ENCODE measurements around the gene GAB4.
"Not testable (repeated sequence)": the region's sequence is repeated elsewhere in the genome, so short reads cannot be mapped to it uniquely, and the experiment has no call there.

GAB4 gene

GRCh38 chr22:16962501-16962900, 45.5 kb downstream of the GAB4 start:
- no peak for DNase-seq
- in situ Hi-C loops (cut with MboI; ENCODE audit: low pct_unique_long_range_greater_than_20kb, low sequenced_read_pairs), result loop anchor here (10.0 to 25.0 kb wide), 3 partner anchors 82 to 475 kb away; no protein-coding TSS in a partner anchor

GRCh38 chr22:16961477-16962186, 46.4 kb downstream of the GAB4 start:
- in situ Hi-C loops (cut with MboI; ENCODE audit: low pct_unique_long_range_greater_than_20kb, low sequenced_read_pairs), result loop anchor here (10.0 to 25.0 kb wide), 3 partner anchors 83 to 476 kb away; no protein-coding TSS in a partner anchor
- no peak for DNase-seq

- no peak for DNase-seq
- in situ Hi-C loops (cut with MboI; ENCODE audit: low pct_unique_long_range_greater_than_20kb, low sequenced_read_pairs), result loop anchor here (10.0 to 25.0 kb wide), 3 partner anchors 84 to 476 kb away; no protein-coding TSS in a partner anchor
These were observed 47.2 kb downstream of the GAB4 start for GRCh38 chr22:16960884-16961249.

GRCh38 chr22:16960220-16960883, 47.7 kb downstream of the GAB4 start:
- no peak for DNase-seq
- in situ Hi-C loops (cut with MboI; ENCODE audit: low pct_unique_long_range_greater_than_20kb, low sequenced_read_pairs), result loop anchor here (10.0 to 25.0 kb wide), 3 partner anchors 84 to 477 kb away; no protein-coding TSS in a partner anchor

GRCh38 chr22:16959345-16959930, 48.6 kb downstream of the GAB4 start:
- in situ Hi-C loops (cut with MboI; ENCODE audit: low pct_unique_long_range_greater_than_20kb, low sequenced_read_pairs), result loop anchor here (25.0 kb wide), 2 partner anchors 328 to 478 kb away; no protein-coding TSS in a partner anchor
- DNase-seq, result no peak

- in situ Hi-C loops (cut with MboI; ENCODE audit: low pct_unique_long_range_greater_than_20kb, low sequenced_read_pairs), result loop anchor here (25.0 kb wide), 2 partner anchors 329 to 479 kb away; no protein-coding TSS in a partner anchor
These were observed 49.5 kb downstream of the GAB4 start for GRCh38 chr22:16958475-16958874.

GRCh38 chr22:16957781-16958180, 50.2 kb downstream of the GAB4 start:
- no peak for DNase-seq
- in situ Hi-C loops (cut with MboI; ENCODE audit: low pct_unique_long_range_greater_than_20kb, low sequenced_read_pairs), result loop anchor here (25.0 kb wide), 2 partner anchors 330 to 480 kb away; no protein-coding TSS in a partner anchor

More at GRCh38 chr22:16958475-16958874, 49.5 kb downstream of the GAB4 start:
- no peak for DNase-seq

GRCh38 chr22:16956290-16956689, 51.7 kb downstream of the GAB4 start:
- DNase-seq, result no peak
- in situ Hi-C loops (cut with MboI; ENCODE audit: low pct_unique_long_range_greater_than_20kb, low sequenced_read_pairs), result loop anchor here (25.0 kb wide), 2 partner anchors 331 to 481 kb away; no protein-coding TSS in a partner anchor

- in situ Hi-C loops (cut with MboI; ENCODE audit: low pct_unique_long_range_greater_than_20kb, low sequenced_read_pairs), result loop anchor here (25.0 kb wide), 2 partner anchors 332 to 482 kb away; no protein-coding TSS in a partner anchor
- DNase-seq, result no peak
These were observed 52.3 kb downstream of the GAB4 start for GRCh38 chr22:16955678-16956210.

- DNase-seq, result no peak
- in situ Hi-C loops (cut with MboI; ENCODE audit: low pct_unique_long_range_greater_than_20kb, low sequenced_read_pairs), result loop anchor here (25.0 kb wide), 2 partner anchors 332 to 482 kb away; no protein-coding TSS in a partner anchor
These were observed 52.9 kb downstream of the GAB4 start for GRCh38 chr22:16955081-16955480.

- DNase-seq, result no peak
- in situ Hi-C loops (cut with MboI; ENCODE audit: low pct_unique_long_range_greater_than_20kb, low sequenced_read_pairs), result loop anchor here (25.0 kb wide), 2 partner anchors 333 to 483 kb away; no protein-coding TSS in a partner anchor
These were observed 54.0 kb downstream of the GAB4 start for GRCh38 chr22:16954060-16954403.

- in situ Hi-C loops (cut with MboI; ENCODE audit: low pct_unique_long_range_greater_than_20kb, low sequenced_read_pairs), result loop anchor here (25.0 kb wide), 2 partner anchors 334 to 484 kb away; no protein-coding TSS in a partner anchor
- no peak for DNase-seq
These were observed 54.6 kb downstream of the GAB4 start for GRCh38 chr22:16953206-16954059.

- no peak for DNase-seq
- in situ Hi-C loops (cut with MboI; ENCODE audit: low pct_unique_long_range_greater_than_20kb, low sequenced_read_pairs), result loop anchor here (25.0 kb wide), 2 partner anchors 238 to 538 kb away; no protein-coding TSS in a partner anchor
These were observed 58.5 kb downstream of the GAB4 start for GRCh38 chr22:16949561-16949960.

GRCh38 chr22:16937811-16938210, 70.2 kb downstream of the GAB4 start:
- no peak for DNase-seq
- in situ Hi-C loops (cut with MboI; ENCODE audit: low pct_unique_long_range_greater_than_20kb, low sequenced_read_pairs), result loop anchor here (25.0 kb wide), 2 partner anchors 249 to 549 kb away; no protein-coding TSS in a partner anchor

- in situ Hi-C loops (cut with MboI; ENCODE audit: low pct_unique_long_range_greater_than_20kb, low sequenced_read_pairs), result loop anchor here (25.0 kb wide), 2 partner anchors 250 to 550 kb away; no protein-coding TSS in a partner anchor
- not testable (repeated sequence) for DNase-seq
These were observed 70.8 kb downstream of the GAB4 start for GRCh38 chr22:16937209-16937608.

- DNase-seq, result no peak
- in situ Hi-C loops (cut with MboI; ENCODE audit: low pct_unique_long_range_greater_than_20kb, low sequenced_read_pairs), result loop anchor here (25.0 kb wide), 2 partner anchors 251 to 551 kb away; no protein-coding TSS in a partner anchor
These were observed 71.4 kb downstream of the GAB4 start for GRCh38 chr22:16936625-16937024.

GRCh38 chr22:16935209-16935608, 72.8 kb downstream of the GAB4 start:
- DNase-seq, result no peak
- in situ Hi-C loops (cut with MboI; ENCODE audit: low pct_unique_long_range_greater_than_20kb, low sequenced_read_pairs), result loop anchor here (25.0 kb wide), 2 partner anchors 252 to 552 kb away; no protein-coding TSS in a partner anchor
